Adrenal gland (tissue), 5 donors: Measurements from ENCODE around the gene GGA2.

Source experiments
- POLR2A ChIP-seq, 2 donors: fragments of 450-650 bp; IDR thresholded peaks; one replicate each; pipeline ENCODE4 v1.6.1; 2017; ENCODE audit warnings: antibody characterized with exemption in 2 of 2, mild to moderate bottlenecking in 2 of 2, moderate library complexity in 1 of 2
- TF ChIP-seq, protein P1 (sequence below), 6 experiments: fragments of 450-650 bp in 4 of 6; fragments of 200-600 bp in 2 of 6; sonication (generic) in 1 of 6; IDR thresholded peaks; 1 replicate in 5 of 6; 2 replicates in 1 of 6; pipeline versions ENCODE4 v1.5.1 to v1.8.0; 2016 to 2021; ENCODE audit warnings: antibody characterized with exemption in 6 of 6, mild to moderate bottlenecking in 2 of 6, moderate library complexity in 1 of 6
- donor health status: DM: no; HTN: no; CAD: no.

DNA sequence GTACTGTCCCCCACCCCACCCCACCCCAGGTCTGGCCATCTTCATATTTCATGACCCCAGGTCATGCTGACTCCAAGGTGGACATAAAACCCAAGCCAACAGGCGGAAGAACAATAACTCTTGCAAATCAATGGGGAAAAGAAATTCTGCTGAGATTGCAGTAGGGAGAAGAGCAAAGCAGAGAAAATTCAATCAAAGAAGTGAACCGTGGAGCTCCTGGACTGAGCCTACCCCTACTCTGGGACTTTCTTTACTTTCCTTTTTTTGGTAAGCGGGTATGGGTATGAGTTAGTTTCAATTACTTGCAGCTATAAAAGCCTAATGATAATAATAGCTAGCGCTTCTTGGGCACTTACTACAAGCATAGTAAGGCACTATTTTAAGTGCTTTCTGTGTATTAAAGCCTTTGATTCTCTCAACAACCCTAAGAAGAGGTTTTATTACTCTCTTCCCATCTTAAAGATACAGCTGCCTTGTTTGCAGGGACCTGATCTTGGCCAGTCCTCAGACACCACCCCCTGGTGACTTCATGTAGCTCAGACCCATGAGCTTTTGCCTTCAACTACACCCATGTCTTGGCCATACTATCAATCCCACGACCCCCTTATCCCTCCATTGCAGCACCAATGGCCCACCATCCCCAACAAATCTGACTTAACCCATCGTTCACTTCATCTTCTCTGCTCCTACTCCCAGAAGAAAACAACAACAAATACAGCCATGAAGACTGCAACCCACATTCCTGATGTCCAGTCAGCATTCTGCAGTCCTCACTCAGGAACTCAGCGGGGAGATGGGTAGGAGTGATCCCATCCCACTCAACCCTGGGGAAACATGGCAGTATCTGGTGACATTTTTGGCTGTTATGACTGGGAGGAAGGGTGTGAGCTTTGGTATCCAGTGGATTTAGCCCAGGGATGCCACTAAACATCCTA lies 4.4 kb downstream of the GGA2 start:
- TF ChIP-seq, protein P1, sequence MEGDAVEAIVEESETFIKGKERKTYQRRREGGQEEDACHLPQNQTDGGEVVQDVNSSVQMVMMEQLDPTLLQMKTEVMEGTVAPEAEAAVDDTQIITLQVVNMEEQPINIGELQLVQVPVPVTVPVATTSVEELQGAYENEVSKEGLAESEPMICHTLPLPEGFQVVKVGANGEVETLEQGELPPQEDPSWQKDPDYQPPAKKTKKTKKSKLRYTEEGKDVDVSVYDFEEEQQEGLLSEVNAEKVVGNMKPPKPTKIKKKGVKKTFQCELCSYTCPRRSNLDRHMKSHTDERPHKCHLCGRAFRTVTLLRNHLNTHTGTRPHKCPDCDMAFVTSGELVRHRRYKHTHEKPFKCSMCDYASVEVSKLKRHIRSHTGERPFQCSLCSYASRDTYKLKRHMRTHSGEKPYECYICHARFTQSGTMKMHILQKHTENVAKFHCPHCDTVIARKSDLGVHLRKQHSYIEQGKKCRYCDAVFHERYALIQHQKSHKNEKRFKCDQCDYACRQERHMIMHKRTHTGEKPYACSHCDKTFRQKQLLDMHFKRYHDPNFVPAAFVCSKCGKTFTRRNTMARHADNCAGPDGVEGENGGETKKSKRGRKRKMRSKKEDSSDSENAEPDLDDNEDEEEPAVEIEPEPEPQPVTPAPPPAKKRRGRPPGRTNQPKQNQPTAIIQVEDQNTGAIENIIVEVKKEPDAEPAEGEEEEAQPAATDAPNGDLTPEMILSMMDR (IDR thresholded peaks at IDR 0.05): no peak
- no peak for TF ChIP-seq POLR2A (IDR thresholded peaks at IDR 0.05)
